HTR-8/SVneo (cell line): ENCODE results near the gene FAM228A.
"Not testable (repeated sequence)": the region's sequence is repeated elsewhere in the genome, so short reads cannot be mapped to it uniquely, and the experiment has no call there.

ENCODE experiments used
- DNase-seq: peaks from one replicate; pipeline ENCODE4 v3.0.0; 2011; ENCODE audit warnings: low spot score, mixed read lengths; ENCODE audit not compliant: insufficient read length
- FAIRE-seq: peaks from 2 replicates; lab custom pipeline; 2011; peaks lifted over from hg19 to GRCh38; lab: Jason Lieb, UNC

FAM228A gene

DNA sequence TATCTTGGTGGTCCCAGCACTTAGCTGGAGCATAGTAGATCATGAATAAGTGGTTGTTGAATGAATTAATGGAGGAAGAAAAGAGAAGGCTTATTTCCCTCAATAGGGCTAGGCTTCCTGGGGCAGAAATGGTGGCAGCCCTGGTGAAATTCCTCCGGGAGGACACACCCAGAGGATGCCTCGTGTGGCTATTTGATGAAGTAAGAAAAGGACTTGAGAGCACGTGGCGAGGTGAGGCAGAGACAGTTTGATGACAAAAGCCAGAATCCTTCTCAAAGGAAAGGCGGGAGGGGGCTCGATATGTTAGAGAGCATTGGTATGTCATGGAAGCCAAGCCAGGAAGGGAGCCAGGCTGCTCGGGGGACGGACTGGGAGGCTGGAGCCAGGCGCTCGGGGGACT, 14.7 kb downstream of the FAM228A start:
- FAIRE-seq: no peak
- DNase-seq: no peak

DNA sequence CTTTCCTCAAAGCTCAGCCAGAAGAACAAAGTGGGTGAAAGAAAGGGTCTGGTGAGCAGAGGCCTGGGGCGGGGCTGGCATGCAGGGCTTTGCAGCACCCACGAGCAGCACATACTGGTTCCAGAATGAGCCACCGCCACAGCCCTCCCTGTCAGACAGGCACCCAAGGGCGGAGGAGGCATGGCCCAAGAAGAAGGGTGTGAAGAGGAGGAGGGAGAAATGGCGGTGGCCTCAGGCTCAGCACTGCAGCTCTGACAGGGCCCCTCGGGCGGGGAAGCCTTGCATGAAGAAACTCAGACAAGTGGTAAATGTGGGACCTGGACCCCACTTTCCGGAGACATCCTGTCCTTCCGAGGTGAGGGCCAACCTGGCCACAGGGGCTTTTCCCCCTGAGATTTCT, 15.7 kb downstream of the FAM228A start:
- DNase-seq (no peak), FAIRE-seq (no peak)

DNA sequence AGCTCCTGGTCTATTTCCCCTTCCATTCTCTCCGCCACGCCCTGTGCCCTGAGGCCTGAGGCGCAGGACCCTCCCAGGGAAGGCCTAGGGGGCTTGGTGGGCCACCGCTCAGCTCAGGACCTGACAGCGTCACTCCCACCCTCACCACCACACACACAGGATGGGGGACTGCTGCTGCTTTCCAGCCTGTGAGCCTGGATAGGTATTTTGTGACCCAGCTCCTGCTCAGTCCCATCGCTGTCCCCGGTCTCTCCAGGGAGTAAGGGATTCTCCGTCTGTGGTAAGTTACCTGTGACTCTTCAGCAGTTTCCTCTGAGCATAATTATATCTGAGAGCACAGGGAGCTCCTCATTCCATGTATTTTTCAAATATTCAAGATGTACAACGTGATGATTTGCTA, 16.3 kb downstream of the FAM228A start:
- DNase-seq (no peak), FAIRE-seq (no peak)

GRCh38 chr2:24191848-24192247, 17.0 kb downstream of the FAM228A start:
- FAIRE-seq (no peak), DNase-seq (no peak)

GRCh38 chr2:24197213-24197612, 22.4 kb downstream of the FAM228A start:
- not testable (repeated sequence) for DNase-seq, FAIRE-seq

- FAIRE-seq (no peak), DNase-seq (no peak)
These were observed 25.2 kb downstream of the FAM228A start for GRCh38 chr2:24199968-24200590.

GRCh38 chr2:24200799-24201198, 25.9 kb downstream of the FAM228A start:
- DNase-seq: no peak
- FAIRE-seq: no peak

GRCh38 chr2:24203029-24203786, 28.4 kb downstream of the FAM228A start:
- FAIRE-seq (peak; percentile 26), DNase-seq (no peak)

- no peak for DNase-seq
- no peak for FAIRE-seq
These were observed 28.9 kb downstream of the FAM228A start for GRCh38 chr2:24203787-24204150.

GRCh38 chr2:24204505-24204904, 29.7 kb downstream of the FAM228A start:
- no peak for FAIRE-seq
- no peak for DNase-seq

DNA sequence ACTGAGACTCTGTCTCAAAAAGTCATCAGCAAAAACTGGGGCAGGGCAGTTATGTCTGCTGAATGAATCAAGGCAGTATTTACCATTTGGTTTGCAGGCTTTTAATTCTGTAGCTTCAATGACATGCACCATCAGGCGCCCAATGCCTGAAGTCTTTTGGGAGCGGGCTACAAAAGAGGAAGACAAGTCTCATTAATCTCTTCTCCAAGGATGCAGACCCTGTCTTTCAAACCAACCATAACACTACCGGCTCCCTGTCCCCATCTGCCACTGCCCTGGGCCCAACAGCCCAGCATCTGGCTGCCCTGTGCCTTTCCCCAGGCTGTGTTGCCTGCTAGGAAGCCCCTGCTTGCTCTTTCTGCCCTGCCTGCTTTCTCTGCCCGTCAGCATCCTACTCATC, 30.3 kb downstream of the FAM228A start:
- FAIRE-seq (no peak), DNase-seq (no peak)

DNA sequence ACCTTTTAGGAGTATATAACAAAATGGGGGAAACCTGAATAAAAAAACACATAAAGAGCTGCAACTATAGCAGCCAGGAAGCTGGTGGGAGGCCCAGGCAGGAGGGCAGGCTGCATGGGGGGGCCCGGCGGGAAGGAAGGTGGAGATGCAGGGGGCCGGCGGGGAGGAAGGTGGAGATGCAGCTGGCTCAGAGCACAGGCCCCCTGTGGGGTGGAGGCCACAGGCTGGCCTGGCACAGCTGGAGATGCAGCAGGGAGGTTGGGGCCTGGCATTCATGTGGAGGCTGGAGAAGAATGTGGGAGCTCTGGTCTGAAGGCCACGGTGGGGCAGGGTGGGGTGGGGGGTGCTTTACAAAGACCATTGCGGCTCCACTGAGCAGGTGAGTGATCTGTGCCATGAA, 31.4 kb downstream of the FAM228A start:
- DNase-seq (no peak), FAIRE-seq (no peak)

- no peak for FAIRE-seq
These were observed 31.9 kb downstream of the FAM228A start for GRCh38 chr2:24206714-24207113.

GRCh38 chr2:24207359-24207758, 32.5 kb downstream of the FAM228A start:
- no peak for DNase-seq
- FAIRE-seq: no peak

More at GRCh38 chr2:24206714-24207113, 31.9 kb downstream of the FAM228A start:
- no peak for DNase-seq

DNA sequence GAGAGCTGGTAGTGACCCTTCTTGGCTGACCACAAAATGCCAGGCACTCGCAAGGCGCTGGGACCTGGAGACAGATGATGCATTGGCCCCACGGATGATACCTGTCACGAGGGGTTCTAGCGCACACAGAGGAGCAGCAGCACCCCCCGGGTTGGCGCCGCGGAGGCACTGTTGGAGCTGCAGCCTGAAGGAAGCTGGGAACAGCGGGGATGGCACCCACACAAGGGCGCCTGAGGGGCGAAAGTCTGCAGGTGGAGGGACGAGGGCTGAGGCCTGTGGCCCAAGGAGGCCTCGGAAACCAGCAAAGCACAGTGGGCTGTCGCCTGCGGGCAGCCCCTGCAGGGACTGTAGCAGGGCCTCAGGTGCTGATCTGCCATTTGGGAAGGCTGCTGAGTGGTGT, 33.6 kb downstream of the FAM228A start:
- FAIRE-seq: no peak
- DNase-seq: no peak

DNA sequence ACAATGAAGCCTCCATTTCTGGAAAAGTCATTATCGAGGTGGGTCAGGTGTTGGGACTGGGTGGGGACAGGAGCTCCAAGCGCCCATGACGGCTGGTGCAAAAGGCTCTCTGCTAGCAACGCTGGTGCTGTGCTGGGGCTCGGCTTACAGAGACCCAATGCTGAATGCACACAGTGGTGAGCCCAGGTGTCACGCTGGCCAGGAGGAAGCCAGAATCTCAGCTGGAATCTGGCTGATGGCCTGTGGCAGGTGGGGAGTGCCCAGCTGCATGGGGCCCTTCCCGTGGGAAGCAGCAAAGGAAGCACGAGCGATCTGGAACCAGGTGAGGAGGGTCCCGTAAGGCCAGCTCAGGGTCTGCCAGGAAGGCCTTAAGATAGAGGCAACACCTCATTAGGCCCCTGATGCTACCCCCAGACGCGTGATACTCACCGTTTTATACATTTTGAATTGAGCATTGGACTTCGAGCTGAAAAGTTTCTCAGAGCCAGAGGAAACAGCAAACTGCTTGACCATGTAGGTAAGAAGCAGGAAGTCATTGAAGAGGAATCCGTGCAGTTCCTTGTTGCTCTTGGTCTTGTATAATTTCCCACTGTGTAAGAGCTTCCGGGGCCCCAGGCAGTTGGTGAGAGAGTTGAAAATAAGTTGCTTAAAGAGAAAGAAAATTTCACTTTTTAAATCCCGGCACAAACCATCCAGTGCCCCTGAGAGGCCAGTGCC, 34.7 kb downstream of the FAM228A start:
- DNase-seq (no peak), FAIRE-seq (no peak)

GRCh38 chr2:24210106-24210455, 35.2 kb downstream of the FAM228A start:
- DNase-seq (no peak), FAIRE-seq (no peak)

DNA sequence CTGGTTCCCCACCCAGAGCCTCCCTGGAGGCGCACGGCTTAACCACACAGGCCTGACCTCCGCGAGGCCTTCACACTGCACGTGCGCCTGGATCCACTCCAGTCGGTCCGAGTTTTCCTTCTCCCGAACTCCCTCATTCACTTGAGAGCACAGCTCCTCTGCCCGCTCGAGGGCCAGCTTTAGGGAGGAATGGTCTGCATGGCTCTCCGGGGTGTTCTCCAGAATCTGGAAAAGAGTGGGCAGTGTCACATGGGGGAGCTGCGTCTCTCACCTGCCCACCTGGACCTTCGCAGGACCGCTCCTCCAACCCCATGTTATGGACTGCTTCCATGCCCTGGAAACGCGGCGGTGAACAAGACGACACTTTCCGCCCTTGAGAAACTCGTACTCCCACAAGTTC, 35.9 kb downstream of the FAM228A start:
- DNase-seq (no peak), FAIRE-seq (no peak)

- FAIRE-seq (no peak), DNase-seq (no peak)
These were observed 36.6 kb downstream of the FAM228A start for GRCh38 chr2:24211408-24211807.

- FAIRE-seq (no peak), DNase-seq (no peak)
These were observed 40.0 kb downstream of the FAM228A start for GRCh38 chr2:24214880-24215279.

GRCh38 chr2:24220554-24221291, 45.9 kb downstream of the FAM228A start:
- DNase-seq: no peak
- no peak for FAIRE-seq
